Chondrocyte (in vitro differentiated cells): ENCODE measurements around the gene TMPRSS11D. TPM values are rescaled to one million over a fixed set of nuclear protein-coding genes. Genes with fewer than 3 reads are reported as not detected.

Experiments
- DNase-seq: peaks from one replicate; pipeline ENCODE4 v3.0.0; 2021; ENCODE audit warnings: mixed read lengths, low spot score
- H3K27ac Mint-ChIP-seq: one replicate; pipeline ENCODE4 v1.8.0; 2021; ENCODE audit warnings: mild to moderate bottlenecking, moderate library complexity, mixed read lengths; ENCODE audit not compliant: unreplicated experiment
- H3K27me3 Mint-ChIP-seq: 2 replicates; pipeline ENCODE4 v1.8.0; 2021; ENCODE audit warnings: low read depth, mixed read lengths
- H3K36me3 Mint-ChIP-seq: 2 replicates; pipeline ENCODE4 v1.8.0; 2021; ENCODE audit warnings: low read depth, mixed read lengths
- H3K4me1 Mint-ChIP-seq: 2 replicates; pipeline ENCODE4 v1.8.0; 2021; ENCODE audit warnings: low read depth, mild to moderate bottlenecking, mixed read lengths
- H3K4me3 Mint-ChIP-seq: one replicate; pipeline ENCODE4 v1.8.0; 2021; ENCODE audit warnings: mild to moderate bottlenecking, moderate library complexity, mixed read lengths; ENCODE audit not compliant: unreplicated experiment
- H3K9me3 Mint-ChIP-seq: 2 replicates; pipeline ENCODE4 v1.8.0; 2021; ENCODE audit warnings: low read depth, mixed read lengths
- CTCF ChIP-seq: fragments of 200-600 bp; sonication (generic); IDR thresholded peaks from 2 replicates; pipeline ENCODE4 v1.5.0; 2021; ENCODE audit warnings: antibody characterized with exemption, mild to moderate bottlenecking, moderate library complexity
- total RNA-seq: library from RNA; stranded (reverse); gene quantifications from 3 replicates; pipeline ENCODE4 v1.2.1, GENCODE V29; 2021

The TMPRSS11D gene
- total RNA-seq, 1 donor from 2014 or later: not detected

GRCh38 chr4:67892905-67893304 is 9.1 kb upstream of the TMPRSS11D start:
- no peaks in the 10 kb centered on the region for H3K4me1 Mint-ChIP-seq
- no peak for TF ChIP-seq CTCF
- no peaks in the 10 kb centered on the region for H3K36me3 Mint-ChIP-seq
- H3K4me3 Mint-ChIP-seq: no peak overlapping the region
- no peak for DNase-seq
- H3K9me3 Mint-ChIP-seq: no peaks in the 10 kb centered on the region
- no peaks in the 10 kb centered on the region for H3K27me3 Mint-ChIP-seq
- no peak overlapping the region for H3K27ac Mint-ChIP-seq

- no peaks in the 10 kb centered on the region for H3K9me3 Mint-ChIP-seq
- H3K4me1 Mint-ChIP-seq: no peaks in the 10 kb centered on the region
- no peak for TF ChIP-seq CTCF
- H3K27me3 Mint-ChIP-seq: no peaks in the 10 kb centered on the region
- no peak for DNase-seq
- no peak overlapping the region for H3K4me3 Mint-ChIP-seq
- H3K36me3 Mint-ChIP-seq: no peaks in the 10 kb centered on the region
- no peak overlapping the region for H3K27ac Mint-ChIP-seq
These were observed 8.5 kb upstream of the TMPRSS11D start for GRCh38 chr4:67892253-67892652.

DNA sequence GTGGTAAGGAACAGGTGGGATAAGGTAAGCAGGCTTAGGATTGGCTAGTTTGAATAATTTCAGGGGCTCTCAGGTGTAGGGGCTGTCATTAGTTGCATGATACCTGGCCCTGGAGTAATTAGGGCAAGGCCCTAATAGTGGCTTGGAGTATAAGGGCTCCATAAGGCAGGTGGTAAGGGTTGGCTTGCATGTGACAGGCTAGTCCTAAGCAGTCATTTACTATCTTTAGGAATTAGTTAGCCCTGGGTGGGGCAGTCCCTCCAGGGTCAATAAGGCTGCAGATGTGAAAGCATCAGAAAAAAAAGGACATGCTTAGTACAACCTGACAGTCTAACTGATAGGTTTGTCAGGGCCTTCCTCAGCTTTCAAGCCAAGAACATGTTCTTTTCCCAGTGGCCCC is 7.8 kb upstream of the TMPRSS11D start:
- TF ChIP-seq CTCF: no peak
- Mint-ChIP-seq H3K27me3 (no peaks in the 10 kb centered on the region), H3K36me3 (no peaks in the 10 kb centered on the region), H3K4me1 (no peaks in the 10 kb centered on the region), H3K9me3 (no peaks in the 10 kb centered on the region), H3K4me3 (no peak overlapping the region), H3K27ac (no peak overlapping the region)
- no peak for DNase-seq

DNA sequence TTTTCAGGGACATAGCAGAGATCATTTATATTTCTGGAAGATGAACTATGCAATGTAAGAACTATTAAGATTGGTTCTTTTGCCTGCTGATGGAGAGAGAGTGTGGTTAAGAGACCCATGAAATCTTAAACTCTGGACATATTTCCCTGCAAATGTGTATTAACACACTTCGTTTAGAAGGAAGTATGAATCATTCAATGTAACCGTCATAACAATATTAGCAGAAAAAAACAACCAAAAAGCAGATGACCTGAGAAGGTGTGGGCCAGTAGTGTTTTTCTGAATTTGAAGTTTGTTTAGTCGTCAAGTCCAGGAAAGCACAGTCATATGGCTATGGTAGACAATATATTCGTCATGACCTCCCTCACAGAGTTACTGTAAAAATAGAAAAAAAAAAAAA is 2.5 kb upstream of the TMPRSS11D start:
- Mint-ChIP-seq H3K4me1 (peaks cover 6% of the 10 kb centered on the region), H3K27me3 (peaks cover 3% of the 10 kb centered on the region), H3K36me3 (no peaks in the 10 kb centered on the region), H3K9me3 (no peaks in the 10 kb centered on the region), H3K4me3 (no peak overlapping the region), H3K27ac (no peak overlapping the region)
- DNase-seq: no peak
- no peak for TF ChIP-seq CTCF

- Mint-ChIP-seq H3K4me1 (peaks cover 6% of the 10 kb centered on the region), H3K36me3 (no peaks in the 10 kb centered on the region), H3K27ac (no peak overlapping the region), H3K27me3 (peaks cover 3% of the 10 kb centered on the region), H3K4me3 (no peak overlapping the region), H3K9me3 (no peaks in the 10 kb centered on the region)
- DNase-seq: no peak
- no peak for TF ChIP-seq CTCF
These were observed 2.0 kb upstream of the TMPRSS11D start for GRCh38 chr4:67885762-67886161.
